NCI-H446 (cell line): ENCODE data around the gene RNU7-1.

Source experiments
- DNase-seq, 2 experiments: peaks; one replicate each; lab custom pipeline; 2025; lab: John Stamatoyannopoulos, UW

RNU7-1 gene

GRCh38 chr12:6953442-6954315 is 10.1 kb downstream of the RNU7-1 start:
- no peak for DNase-seq

DNA sequence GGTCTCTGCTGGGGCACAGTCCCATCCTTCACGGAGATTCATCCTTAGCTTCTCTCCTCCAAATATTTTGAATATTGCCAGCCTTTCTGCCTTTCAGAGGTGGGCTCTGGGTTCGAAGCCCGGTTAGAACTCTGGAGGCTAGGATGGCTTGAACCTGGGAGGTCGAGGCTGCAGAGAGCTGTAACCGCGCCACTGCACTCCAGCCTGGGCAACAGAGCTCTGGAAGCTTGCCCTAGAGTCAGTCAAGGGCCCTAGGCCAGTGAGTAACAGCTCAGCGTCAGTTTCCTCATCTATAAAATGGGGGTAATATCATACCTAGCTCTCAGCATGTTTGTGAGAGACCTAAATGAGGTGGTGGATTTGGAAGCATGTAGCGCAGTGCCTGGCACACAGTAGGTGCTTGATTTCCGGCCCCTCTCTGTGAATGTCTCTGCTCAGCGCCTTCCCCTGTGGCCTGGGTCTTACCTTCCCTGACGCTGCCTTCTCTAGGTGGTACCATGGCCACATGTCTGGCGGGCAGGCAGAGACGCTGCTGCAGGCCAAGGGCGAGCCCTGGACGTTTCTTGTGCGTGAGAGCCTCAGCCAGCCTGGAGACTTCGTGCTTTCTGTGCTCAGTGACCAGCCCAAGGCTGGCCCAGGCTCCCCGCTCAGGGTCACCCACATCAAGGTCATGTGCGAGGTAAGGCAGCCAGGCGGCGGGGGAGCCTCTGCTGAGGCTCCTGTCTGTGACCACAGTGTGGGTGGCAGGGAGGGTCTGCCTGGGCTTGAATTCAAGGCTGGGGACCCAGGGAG is 10.9 kb downstream of the RNU7-1 start:
- no peak for DNase-seq

GRCh38 chr12:6955108-6956020 is 11.7 kb downstream of the RNU7-1 start:
- DNase-seq: no peak

GRCh38 chr12:6956021-6956727 is 12.6 kb downstream of the RNU7-1 start:
- DNase-seq: no peak

GRCh38 chr12:6957151-6957701 is 13.6 kb downstream of the RNU7-1 start:
- DNase-seq: no peak

GRCh38 chr12:6957741-6958608 is 14.4 kb downstream of the RNU7-1 start:
- no peak for DNase-seq

- no peak for DNase-seq
These were observed 15.0 kb downstream of the RNU7-1 start for GRCh38 chr12:6958609-6959057.

DNA sequence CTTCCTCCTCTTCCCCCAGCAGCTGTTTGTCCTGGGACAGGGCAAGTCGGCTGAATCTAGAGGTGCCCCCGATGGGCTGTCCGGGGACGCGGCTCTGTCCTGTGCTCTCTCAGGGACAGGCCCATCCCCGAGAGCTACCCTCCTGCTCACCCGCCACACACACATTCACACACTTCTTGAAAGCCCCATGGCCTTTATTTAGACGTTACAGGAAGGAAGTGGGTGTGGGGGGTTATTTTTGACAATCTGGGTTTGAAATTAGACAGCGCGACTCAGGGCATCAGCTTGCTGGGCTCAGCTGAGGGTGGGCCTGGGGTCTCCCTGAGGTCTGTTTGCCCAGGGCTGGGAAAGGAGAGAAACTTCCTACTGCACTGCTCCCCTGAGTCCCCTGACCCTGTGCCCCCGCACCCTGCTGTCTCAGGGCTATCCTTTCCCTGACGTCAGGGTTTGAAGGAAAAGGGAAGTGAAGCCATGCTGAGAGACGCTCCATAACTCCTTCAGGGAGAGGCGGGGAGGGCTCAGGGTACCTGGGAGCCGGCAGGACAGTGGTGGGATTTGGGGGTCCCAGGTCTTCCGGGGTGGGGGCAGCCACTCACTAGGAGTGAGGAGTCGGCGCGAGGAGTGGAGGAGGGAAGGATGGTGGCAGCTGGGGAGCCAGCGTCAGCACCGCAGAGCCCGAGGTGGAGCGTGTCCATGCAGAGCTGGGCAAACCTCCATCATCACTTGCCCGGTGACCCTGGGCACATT is 15.6 kb downstream of the RNU7-1 start:
- DNase-seq: no peak

GRCh38 chr12:6959805-6960592 is 16.4 kb downstream of the RNU7-1 start:
- DNase-seq: no peak

DNA sequence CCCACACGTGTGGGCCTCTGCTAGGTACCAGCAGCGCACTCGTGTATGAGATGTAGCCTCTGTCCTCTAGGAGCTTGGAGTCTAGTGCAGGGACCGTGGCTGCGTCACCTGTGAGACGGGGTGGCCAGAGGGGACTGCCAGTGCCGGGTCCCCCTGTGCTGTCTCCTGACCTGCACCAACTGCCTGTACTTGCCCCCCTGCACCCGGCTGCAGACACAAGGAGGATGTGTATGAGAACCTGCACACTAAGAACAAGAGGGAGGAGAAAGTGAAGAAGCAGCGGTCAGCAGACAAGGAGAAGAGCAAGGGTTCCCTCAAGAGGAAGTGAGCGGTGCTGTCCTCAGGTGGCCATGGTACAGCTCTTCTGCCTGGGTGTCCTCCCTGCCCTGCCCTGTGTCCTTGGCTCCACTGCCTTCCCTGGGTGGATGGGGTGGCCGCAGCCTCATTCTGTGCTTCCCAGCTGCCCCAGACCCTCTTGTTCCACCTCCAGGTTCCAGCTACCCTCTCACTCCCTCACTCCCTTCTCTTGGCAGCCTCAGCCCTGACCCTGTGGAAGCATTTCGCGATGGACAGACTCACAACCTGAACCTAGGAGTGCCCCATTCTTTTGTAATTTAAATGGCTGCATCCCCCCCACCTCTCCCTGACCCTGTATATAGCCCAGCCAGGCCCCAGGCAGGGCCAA is 17.1 kb downstream of the RNU7-1 start:
- DNase-seq: no peak

DNA sequence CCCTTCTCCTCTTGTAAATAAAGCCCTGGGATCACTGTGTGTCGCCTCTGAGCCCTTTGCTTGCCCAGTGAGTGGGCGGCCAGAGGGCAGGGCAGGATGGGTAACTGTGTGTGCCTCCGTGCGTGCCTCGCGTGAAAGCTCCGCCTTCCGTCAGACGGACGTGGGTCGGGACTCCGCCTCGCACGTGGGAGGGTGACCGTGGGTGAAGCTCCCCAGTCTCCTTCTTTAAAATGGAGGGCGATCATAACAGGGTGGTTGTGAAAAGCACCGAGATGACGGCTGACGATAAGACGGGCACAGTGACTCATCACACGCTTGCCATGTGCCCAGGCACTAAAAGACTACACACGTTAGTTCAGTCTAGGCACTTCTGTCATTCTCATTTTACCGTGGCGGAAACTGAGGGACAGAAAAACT is 17.7 kb downstream of the RNU7-1 start:
- no peak for DNase-seq

DNA sequence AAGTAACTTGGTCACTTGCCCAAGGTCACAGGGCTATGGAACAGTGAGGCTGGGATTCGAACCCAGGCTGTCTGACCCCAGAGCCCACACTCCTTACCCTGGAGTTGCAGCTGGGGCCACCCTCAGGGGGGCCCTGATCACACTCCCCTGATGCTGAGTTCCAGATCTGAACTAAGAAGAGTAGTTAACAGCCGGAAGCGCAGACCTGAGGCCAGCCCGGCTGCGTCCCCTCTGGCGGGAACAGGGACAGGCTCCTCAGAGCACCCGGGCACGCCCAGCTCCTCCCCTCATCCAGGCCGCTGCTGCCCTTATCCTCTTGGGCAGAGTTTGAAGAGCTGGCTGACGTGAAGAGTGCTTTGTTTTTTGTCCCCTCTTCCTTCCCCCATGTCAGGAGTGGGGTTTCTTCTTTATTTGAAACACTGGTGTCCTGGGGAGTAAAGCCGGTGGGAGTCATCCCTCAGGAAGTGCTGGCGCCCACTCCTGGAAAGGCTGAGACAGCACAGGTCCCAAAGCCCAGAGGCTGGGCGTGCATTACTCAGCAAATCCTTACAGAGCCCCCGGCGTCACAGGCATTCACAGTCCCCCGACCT is 18.2 kb downstream of the RNU7-1 start:
- peak in 1 of 2 experiments; percentile 41 for DNase-seq

- no peak for DNase-seq
These were observed 18.8 kb downstream of the RNU7-1 start for GRCh38 chr12:6962285-6963015.

DNA sequence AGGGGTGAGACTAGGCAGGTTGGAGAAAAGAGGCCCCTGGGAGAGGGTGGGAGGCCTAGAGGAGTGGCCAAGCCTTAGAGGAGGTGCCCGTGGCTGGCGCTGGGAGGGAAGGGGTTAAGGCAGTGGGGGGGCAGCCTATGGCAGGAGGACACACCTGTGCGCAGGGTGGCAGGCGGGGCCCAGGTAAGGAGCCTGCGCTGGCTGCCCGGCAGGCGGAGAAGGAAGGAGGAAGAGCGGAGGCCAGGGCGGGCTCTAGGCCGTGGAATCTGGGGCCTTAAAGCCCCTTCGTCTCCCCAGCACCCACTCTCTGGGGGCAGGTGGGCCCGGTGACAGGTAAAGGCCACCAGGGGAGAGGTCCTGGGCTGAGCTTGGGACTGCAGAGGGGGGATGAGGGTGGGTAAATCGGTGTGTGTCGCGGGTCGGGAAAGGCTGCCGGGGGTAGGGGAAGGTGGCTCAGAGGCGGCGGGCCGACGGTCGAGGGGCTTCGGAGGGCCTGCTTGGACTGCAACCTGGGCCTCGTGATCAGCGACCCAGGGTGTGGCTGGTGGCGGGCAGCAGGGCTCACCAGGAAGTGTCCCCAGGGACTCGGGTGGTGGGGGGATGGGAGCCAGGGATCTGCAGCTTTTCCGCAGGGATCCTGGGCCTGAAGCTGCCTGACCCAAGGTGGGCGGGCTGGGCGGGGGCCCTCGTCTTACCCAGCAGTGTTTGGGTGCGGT is 19.6 kb downstream of the RNU7-1 start:
- no peak for DNase-seq

DNA sequence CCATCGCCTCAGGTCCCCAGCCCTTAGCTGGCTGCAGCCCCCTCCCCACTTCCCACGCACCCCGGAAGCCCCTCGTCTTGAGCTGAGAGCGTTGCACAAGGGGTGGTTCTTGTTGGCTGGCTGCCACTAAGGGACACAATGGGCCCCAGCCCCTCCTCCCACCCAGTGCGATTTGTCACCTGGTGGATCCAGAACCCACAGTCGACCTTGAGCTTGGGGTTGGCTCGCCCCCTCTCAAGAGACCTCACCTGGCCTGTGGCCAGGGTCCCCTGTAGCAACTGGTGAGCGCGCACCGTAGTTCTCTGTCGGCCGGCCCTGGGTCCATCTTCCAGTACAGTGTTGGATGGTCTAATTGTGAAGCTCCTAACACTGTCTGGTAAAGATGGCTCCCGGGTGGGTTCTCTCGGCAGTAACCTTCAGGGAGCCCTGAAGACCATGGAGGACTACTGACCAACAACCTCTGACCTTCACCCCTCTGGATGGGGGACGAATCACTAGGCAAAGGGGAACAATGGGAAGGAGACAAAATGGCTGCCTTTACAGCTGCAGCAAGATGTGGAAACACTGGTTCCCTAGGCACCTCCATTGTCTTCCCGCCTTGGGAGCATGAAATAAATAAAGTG is 20.3 kb downstream of the RNU7-1 start:
- DNase-seq: no peak

DNA sequence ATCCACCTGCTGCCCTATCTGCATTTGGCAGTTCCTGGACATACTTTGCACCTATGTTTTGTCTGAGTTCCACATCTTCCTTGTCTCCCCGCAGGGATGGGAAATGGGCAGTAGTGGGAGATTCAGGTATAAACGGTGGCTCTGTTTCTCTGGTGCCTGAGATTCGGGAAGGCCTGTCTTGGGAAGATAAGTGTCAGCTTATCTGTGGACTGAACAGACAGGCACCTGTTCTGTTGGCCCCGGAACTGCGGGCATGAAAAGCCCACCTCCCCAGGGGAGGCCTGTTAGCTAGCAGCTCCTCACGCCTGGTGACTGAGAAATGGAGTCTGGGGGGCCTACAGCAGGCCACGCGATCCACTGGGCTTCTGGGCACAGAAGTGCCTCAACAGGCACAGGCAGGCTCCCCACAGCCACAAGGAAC is 21.0 kb downstream of the RNU7-1 start:
- DNase-seq: no peak
